HG02870 (cell line): ENCODE measurements around the gene RCAN1.
"Not testable (repeated sequence)": the region's sequence is repeated elsewhere in the genome, so short reads cannot be mapped to it uniquely, and the experiment has no call there.

Source experiments
- ATAC-seq: cut with Tn5 transposase; IDR thresholded peaks from one replicate; pipeline ENCODE4 v1.9.1; 2021; ENCODE audit warnings: mild to moderate bottlenecking, moderate library complexity; ENCODE audit not compliant: unreplicated experiment

RCAN1 gene

DNA sequence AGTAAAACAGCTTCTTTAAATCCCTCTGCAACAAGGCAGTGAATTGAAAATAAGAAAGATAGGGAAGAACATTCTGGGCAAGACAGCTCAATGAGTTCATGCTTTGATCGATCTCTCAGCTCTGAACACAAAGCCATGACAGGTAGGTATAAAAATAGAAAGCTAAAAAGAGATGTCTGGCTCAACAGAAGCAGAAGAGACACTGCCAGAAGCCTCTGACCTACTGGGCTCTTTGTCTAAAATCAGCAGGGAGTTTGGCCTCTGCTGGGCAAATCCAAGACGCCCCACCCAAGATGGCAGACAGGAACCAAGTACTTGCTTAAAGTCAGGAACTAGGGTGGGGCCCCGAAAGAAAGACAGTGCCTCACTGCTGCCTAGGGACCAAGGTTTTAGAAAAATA, 147.6 kb downstream of the RCAN1 start:
- ATAC-seq: not testable (repeated sequence)
